Measurements from ENCODE around the gene CCNYL1.
A peak's percentile ranks its signal among the peaks of the same experiment; 100 is the strongest.
"Not testable (repeated sequence)": the region's sequence is repeated elsewhere in the genome, so short reads cannot be mapped to it uniquely, and the experiment has no call there.

CCNYL1 gene

GRCh38 chr2:207697411-207697810 lies 14.0 kb upstream of the CCNYL1 start:
- no peak for DNase-seq (ENCODE audit: low read depth in 3 of 3)

DNA sequence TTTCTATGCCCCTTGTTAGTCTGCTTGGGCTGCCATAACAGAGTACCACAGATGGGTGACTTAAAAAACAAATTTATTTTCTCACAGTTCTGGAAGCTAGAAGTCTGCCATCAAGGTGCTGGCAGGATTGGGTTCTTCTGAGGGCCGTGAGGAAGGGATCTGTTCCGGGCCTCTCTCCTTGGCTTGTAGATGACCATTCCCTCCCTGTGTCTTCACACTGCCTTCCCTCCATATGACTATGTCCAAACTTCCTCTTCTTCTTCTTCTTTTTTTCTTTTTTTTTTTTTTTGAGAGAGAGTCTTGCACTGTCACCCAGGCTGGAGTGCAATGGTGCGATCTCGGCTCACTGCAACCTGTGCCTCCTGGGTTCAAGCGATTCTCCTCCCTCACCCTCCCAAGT lies 13.1 kb upstream of the CCNYL1 start:
- no peak for DNase-seq (ENCODE audit: low read depth in 3 of 3)

GRCh38 chr2:207704078-207704477 lies 7.4 kb upstream of the CCNYL1 start:
- DNase-seq (ENCODE audit: low read depth in 3 of 3): no peak

DNA sequence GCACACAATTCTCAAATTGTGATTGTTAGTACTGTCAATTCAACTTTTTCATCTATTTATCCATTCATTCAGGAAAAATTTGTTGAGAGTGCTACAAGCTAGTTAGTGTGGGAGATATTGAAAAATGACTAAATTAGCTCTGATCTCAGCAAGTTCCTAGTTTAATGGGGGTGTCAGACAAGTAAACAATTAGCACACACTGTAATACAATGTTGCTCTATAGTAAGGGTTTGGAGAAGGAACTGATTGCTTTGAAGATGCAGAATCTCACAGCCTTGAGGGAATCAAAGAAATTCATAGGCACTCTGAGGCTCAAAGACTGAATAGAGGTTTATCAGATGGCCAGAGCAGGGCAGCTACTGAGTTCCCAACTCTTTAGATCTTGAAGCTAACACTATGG lies 6.8 kb upstream of the CCNYL1 start:
- DNase-seq (ENCODE audit: low read depth in 3 of 3): no peak

DNA sequence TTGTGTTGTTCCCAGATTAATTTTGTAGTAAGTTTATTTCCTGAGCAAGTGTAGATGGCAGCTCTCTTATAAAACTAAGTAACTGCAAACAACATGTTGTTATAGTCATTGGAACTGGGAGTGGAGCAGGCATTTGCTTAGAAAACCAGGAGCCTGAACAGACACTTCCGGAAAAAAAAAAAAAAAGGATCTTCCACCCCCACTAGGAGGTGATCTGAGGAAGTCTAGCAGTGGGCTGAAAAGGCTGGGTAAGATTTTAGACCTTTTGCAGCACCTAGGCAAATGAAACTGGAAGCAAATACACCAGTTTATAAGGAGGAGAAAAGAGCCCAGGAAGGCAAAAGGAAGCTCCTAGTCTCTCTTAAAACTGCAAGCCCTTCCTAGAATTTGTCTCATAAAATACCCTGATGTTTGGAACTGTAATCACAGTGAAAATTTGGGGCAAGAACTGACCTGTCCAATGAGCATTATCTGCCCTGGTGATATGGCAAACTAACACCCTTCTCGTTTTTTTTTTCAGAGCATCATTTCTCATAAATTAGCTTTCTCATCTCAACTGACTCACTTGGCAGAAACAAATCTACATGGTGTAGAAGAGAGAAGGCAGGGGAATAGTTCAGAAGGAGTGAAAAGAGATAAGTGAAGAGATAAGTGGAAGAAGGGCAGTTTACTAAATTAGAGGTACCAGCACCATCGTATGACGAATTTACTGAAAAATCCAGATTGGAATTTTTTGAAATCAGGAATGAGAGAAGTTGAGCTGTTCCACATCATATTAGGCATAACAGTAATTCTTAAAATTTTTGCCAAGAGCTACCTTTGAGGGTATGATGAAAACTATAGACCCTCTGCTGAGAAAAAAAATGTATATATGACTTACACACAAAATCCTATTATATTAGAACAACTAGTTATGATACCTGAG lies 4.2 kb upstream of the CCNYL1 start:
- DNase-seq (ENCODE audit: low read depth in 3 of 3): no peak

DNA sequence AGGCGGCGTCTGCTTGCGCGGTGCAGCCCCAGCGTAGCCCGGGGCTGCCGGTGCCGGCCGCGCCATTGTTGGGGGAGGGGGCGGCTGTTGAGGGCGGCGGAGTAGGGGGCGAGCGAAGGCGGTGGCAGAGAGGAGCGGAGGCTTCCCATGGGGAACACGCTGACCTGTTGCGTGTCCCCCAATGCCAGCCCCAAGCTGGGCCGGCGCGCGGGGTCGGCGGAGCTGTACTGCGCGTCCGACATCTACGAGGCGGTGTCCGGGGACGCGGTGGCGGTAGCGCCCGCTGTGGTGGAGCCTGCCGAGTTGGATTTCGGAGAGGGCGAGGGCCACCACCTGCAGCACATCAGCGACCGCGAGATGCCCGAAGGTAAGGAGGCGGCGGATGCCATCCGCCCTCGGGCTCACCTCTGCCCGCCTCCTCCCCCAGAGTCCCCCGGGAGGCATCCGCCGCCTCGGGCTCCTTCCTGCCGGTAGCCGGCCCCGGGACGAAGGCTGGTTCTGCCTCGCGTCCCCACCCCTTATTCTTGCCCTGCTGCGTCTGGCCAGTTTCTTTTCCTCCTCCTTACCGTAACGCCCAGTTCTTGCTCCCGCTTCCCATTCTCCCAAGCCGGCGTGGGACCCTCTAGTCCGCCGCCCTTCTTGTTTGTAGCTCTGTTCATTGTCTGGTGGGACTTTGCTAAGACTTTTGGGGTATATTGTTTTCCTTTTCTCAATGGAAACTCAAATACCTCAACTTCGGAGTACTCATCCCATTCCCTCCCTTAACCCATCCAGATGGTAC lies 500 bp downstream of the CCNYL1 start:
- DNase-seq (ENCODE audit: low read depth in 3 of 3): peak in 2 of 3 donors; percentile 8 to 49

GRCh38 chr2:207716056-207716455 lies 4.6 kb downstream of the CCNYL1 start:
- no peak for DNase-seq (ENCODE audit: low read depth in 3 of 3)

DNA sequence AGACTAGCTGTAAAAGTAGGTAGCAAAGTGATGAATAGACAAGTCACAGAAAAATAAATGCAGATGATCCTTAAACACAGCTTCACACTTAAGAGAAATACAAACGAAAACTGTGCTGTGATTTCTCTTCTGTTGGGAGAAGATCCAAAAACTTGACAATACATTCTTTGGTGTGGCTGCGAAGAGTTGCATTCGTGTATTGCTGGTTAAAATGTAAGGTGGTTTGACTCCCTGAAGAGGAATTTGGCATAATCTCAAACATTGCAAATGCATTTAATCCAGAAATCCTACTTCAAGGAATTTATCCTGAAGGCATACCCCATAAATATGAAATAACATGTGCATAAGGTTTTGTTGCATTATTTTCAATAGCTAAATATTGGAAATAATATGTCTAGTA lies 7.1 kb downstream of the CCNYL1 start:
- no peak for DNase-seq (ENCODE audit: low read depth in 3 of 3)

DNA sequence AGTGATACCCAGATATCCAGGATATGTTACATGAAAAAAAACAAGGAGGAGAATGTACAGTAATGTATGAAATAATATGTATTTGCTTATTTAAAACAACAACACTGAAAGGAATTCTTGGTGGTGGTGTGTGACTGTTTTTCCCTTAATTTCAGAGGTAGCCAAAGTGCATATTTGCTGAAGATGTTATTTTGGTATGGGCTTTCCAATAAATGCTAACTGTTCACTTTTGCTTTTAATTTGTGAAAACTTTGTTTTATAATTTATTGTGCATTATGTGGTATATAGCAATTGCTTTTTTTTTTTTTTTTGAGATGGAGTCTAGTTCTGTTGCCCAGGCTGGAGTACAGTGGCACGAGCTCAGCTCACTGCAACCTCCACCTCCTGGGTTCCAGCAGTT lies 7.6 kb downstream of the CCNYL1 start:
- DNase-seq (ENCODE audit: low read depth in 3 of 3): no peak

DNA sequence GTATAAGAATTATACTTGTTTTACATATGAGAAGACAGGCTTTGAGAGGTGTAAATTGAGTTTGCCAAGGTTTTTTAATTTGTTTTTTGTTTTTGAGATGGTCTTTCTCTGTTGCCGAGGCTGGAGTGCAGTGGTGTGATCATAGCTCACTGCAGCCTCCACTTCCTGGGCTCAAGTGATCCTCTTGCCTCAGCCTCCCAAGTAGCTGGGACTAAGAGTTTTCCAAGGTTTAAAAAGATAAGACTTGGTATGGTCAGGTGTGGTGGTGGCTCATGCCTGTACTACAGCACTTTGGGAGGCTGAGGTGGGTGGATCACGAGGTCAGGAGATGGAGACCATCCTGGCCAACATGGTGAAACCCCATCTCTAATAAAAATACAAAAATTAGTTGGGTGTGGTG lies 8.2 kb downstream of the CCNYL1 start:
- not testable (repeated sequence) for DNase-seq (ENCODE audit: low read depth in 3 of 3)

DNA sequence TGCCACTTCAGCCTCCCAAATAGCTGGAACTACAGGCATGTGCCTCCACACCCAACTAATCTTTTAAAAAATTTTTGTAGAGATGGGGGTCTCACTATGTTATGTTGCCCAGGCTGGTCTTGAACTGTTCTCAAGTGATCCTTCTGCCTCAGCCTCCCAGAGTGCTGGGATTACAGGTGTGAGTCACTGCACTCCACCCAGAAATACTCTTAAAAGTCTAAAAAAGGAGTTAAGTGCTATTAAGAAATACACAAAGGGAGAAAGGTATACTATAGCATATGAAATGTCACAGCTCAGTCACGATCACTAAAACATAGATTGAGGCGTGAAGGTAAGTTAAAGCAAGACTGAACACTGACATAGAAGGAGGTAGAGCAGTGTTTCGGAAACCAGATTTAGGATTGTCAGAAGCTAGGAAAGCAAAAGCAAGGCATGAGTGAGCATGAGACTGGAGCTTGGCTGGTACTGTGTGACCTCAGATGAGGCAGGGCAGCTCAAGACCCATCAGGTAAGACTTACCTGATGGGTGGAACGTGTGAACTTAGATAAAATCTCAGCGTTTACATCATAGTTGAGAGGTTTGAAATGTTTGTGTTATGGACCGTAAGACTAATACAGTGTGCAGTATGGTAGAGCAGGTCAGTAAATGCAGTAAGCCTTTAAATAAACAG lies 9.2 kb downstream of the CCNYL1 start:
- no peak for DNase-seq (ENCODE audit: low read depth in 3 of 3)

DNA sequence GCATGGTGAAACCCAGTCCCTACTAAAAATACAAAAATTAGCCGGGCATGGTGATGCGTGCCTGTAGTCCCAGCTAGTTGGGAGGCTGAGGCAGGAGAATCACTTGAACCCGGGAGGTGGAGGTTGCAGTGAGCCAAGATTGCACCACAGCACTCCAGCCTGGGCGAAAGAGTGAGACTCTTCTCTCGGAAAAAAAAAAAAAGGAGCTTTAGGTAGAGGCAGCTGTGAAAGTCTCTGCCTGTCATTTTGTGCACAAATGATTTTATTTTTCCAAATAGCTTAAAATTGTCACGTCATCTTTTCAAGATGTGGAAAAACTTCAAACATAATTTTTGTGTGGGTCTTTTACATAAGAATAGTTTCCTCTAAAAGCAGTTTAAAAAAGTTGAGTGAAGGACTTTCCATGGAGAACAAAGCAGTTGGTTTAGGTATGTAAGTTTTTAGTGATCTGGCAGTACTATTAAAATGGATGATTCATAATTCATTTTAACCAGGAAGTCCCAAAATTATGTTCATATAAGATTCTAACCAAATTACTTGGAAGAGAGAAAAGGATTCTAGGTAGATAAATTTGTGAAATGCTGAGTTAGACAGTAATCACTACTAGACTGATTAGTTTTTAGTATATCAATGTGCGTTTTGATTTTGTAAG lies 11.5 kb downstream of the CCNYL1 start:
- no peak for DNase-seq (ENCODE audit: low read depth in 3 of 3)

- DNase-seq (ENCODE audit: low read depth in 3 of 3): not testable (repeated sequence)
These were observed 12.0 kb downstream of the CCNYL1 start for GRCh38 chr2:207723425-207723787.

DNA sequence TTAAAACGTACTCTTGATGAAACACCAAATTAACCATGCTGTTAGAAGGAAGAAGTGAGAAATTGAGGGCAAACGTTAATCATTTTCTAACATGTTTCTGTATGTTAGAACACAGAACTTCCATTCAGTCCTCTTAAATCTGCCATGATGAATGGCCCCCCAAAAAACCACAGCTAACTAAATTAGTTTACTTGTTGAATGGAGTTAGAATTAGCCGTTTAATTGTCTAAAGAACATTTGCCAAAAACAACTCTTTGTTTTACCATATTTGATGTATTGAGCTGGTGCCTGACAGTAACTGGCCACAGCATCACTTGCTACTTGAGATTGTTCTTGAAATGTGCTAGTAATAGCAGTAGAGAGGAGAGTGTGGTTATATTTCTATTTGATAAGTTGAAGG lies 12.7 kb downstream of the CCNYL1 start:
- DNase-seq (ENCODE audit: low read depth in 3 of 3): no peak

DNA sequence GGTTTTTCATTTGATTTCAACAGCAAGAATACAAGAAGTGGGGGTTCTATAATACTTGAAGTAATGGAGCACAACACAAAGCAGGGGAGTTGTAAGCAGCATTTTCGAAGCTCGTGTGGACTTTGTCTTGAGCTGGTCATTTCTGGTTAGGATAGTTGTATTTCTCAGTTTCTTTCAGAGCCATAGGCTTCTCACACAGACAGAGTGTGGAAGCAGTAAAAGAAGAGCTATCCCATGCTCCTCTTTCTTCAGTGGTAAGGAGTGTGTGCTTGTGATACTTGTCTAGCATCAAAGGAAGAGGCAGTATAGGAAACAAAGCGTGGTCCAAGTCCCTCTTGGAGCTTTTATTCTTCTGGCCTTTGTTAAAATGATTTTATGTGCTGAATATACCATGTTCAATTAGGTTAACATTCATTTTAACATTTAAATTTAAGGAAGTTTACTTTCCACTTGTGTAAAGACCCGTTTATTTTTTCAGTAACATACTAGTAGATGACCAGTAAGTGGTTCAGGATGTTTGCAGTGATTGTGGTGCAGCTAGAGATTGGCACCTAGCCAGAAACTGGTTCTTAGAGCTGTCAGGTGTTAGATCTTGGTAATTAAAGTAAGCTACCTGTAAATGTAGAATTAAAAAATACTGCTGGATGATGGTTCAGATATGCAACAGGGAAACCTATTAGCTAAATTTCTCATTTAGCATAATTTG lies 14.6 kb downstream of the CCNYL1 start:
- DNase-seq (ENCODE audit: low read depth in 3 of 3): no peak

DNA sequence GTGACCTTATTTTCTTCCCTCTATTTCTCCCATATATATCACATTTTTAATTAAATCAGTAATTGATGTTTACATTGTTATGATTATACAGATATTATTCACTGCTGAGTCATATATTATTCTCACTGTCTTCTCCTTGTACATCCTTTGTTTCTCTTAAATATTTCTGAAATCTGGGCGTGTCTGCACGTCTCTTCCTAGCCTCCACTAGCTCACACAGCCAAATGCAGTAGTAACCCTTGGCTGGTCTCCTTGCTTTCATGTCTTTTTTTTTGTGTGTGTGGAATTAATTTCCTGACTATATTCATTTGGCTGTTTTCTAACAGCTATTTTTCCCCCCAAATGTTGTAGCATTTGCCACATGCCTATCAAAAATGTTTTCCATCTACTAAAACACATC lies 15.8 kb downstream of the CCNYL1 start:
- DNase-seq (ENCODE audit: low read depth in 3 of 3): no peak

DNA sequence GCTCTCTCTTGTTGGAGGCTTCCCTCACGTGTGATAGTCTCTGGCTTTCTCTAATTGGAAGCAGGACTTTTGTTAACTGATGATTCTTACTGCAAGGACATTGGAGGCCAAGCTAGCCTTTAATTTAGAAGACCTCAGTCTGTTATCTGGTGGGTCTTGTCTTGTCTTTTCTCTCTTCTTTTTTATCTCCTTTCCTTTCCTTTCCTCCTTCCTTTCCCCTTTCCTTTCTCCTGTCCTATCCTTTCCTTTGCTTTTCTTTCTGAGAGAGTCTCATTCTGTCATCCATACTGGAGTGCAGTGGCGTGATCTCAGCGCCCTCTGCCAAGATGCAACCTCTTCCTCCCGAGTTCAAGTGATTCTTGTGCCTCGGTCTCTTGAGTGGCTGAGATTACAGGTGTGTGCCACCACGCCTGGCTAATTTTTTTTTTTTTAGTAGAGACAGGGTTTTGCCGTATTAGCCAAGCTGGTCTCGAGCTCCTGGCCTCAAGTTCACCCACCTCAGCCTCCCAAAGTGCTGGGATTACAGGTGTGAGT lies 18.1 kb downstream of the CCNYL1 start:
- DNase-seq (ENCODE audit: low read depth in 3 of 3): no peak

DNA sequence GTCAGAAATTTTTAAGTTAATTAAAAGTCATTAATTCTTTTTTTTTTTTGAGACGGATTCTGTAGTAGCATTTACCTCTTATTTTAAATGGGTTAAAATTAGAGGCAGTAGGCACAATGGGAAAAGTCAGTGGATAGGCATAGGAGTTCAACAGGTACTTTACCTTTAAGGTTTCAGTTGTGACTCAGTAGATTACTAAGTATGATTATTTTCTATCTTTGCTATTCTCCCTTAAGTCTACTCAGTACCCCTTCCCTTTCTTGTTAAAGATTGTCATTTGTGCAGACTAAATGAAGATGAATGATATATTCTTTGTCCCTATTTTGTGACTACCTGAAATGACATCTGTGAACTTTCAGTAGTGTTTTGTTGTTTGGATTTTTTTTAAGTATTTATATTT lies 19.7 kb downstream of the CCNYL1 start:
- DNase-seq (ENCODE audit: low read depth in 3 of 3): no peak

DNA sequence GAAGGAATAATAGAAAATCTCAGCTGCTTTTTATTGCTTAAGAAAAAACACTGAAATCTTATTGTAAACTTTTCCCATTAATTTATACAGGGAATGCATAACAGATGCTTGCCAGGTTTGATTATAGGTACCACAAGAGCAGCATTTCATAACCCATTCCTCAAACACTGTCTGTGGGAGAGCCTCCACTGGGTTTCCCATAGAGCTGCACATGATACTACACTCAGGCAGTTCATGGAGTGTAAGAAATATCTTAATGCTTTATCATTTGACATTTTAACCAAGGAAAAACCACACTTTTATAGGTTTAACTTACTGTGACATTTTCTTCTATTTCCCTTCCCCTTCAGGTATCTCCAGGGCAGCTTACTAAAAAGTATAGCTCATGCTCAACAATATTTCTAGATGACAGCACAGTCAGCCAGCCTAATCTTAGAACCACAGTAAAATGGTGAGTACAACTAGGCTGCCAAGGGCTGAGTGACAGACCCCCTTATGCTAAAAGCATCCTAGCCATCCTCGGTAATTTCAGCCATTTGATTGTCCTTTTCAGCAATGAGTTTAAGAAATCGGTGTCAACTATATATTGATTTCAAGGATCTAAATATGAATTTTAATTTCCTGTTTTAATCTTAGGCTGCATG lies 22.3 kb downstream of the CCNYL1 start:
- DNase-seq (ENCODE audit: low read depth in 3 of 3): no peak

DNA sequence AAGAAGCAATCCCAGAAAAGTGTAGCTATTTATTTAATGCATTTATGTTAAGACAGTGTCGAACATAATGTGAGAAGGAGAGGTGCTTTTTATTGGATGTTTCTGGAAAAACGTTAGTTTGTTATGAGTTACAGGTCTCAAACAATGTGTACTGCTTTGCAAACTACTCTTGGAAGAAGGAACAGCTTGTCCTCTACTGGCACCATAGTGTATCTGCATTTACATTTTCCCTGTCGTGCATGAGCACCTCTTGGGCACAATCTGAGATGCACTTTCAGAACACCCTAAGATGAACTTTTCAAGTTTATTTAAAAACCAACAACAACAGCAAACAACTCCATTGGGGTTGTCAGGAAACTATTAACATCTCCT lies 22.8 kb downstream of the CCNYL1 start:
- DNase-seq (ENCODE audit: low read depth in 3 of 3): no peak
